Lung (tissue), 12 donors: ENCODE results near the gene MAN2A2. TPM values are rescaled to one million over a fixed set of nuclear protein-coding genes. Genes with fewer than 3 reads are reported as not detected.
A peak's percentile ranks its signal among the peaks of the same experiment; 100 is the strongest.

Source experiments
- ATAC-seq: fragments of 200-7000 bp; cut with Tn5 transposase; one replicate; pipeline ENCODE4 v1.9.1; 2020; ENCODE audit warnings: moderate number of reproducible peaks; ENCODE audit not compliant: insufficient read depth, low FRiP score
- DNase-seq, 3 donors: peaks; one replicate each; pipeline ENCODE4 v3.0.0-alpha.2; 2013 to 2017
- H3K27ac ChIP-seq, 2 donors: one replicate each; pipeline ENCODE4 v1.5.1; 2013; ENCODE audit warnings: mild to moderate bottlenecking in 2 of 2, moderate library complexity in 2 of 2, control low read depth in 1 of 2, inconsistent platforms in 1 of 2, low read depth in 1 of 2, low read length in 1 of 2
- H3K27me3 ChIP-seq, 3 donors: one replicate each; pipeline ENCODE4 v1.5.1; 2013; ENCODE audit warnings: low read length in 2 of 3; ENCODE audit not compliant: control insufficient read depth in 3 of 3, insufficient read depth in 3 of 3
- H3K36me3 ChIP-seq, 4 donors: one replicate each; pipeline ENCODE4 v1.5.1; 2013; ENCODE audit warnings: low read length in 4 of 4, mild to moderate bottlenecking in 1 of 4, moderate library complexity in 1 of 4; ENCODE audit not compliant: control insufficient read depth in 4 of 4, insufficient read depth in 4 of 4
- H3K4me1 ChIP-seq, 5 donors: one replicate each; pipeline ENCODE4 v1.5.1; 2013; ENCODE audit warnings: low read length in 5 of 5, mild to moderate bottlenecking in 2 of 5, moderate library complexity in 1 of 5; ENCODE audit not compliant: control insufficient read depth in 5 of 5, insufficient read depth in 5 of 5
- H3K4me3 ChIP-seq: one replicate; pipeline ENCODE4 v1.5.1; 2013; ENCODE audit warnings: mild to moderate bottlenecking, control low read depth, moderate library complexity
- H3K9ac ChIP-seq, 2 donors: one replicate each; pipeline ENCODE4 v1.5.1; 2013; ENCODE audit warnings: low read length in 2 of 2, control low read depth in 1 of 2; ENCODE audit not compliant: insufficient read depth in 1 of 2
- H3K9me3 ChIP-seq, 4 donors: one replicate each; pipeline ENCODE4 v1.5.1; 2013; ENCODE audit warnings: low read length in 3 of 4, mild to moderate bottlenecking in 1 of 4, moderate library complexity in 1 of 4; ENCODE audit not compliant: control insufficient read depth in 4 of 4, insufficient read depth in 3 of 4
- WGBS, 2 donors: extraction: QIAGEN DNeasy Blood & Tissue Kit; methylation state at CpG; one replicate each; pipeline ENCODE4 v1.1.7; 2013; 5-methylcytosine and 5-hydroxymethylcytosine counted together
- polyA plus RNA-seq, 2 donors: library from polyadenylated mRNA; stranded (reverse); fragments of 200-250 nt; gene quantifications; one replicate each; pipeline ENCODE4 v1.2.1, GENCODE V29; 2013
- total RNA-seq, 2 donors: library from RNA; depleted of rRNA in 1 of 2; stranded (reverse); fragments of >200 nt in 1 of 2; gene quantifications; one replicate each; pipeline ENCODE4 v1.2.1, GENCODE V29; 2014 to 2021
- TF ChIP-seq, protein P1 (sequence below): IDR thresholded peaks from 2 replicates; pipeline ENCODE4 v1.5.1; 2012; ENCODE audit warnings: mild to moderate bottlenecking; ENCODE audit errors: control extremely low read depth, extremely low read depth
- donor health status: control.
- donor health status: control.
- donor health status: Bipolar disorder and iron deficiency.
- donor health status: healthy.
- donor health status: DM: yes; HTN: yes; CAD: no.

The MAN2A2 gene
- total and polyA plus RNA-seq, 4 donors: 34.1 to 82.9 (median 60.1) TPM

DNA sequence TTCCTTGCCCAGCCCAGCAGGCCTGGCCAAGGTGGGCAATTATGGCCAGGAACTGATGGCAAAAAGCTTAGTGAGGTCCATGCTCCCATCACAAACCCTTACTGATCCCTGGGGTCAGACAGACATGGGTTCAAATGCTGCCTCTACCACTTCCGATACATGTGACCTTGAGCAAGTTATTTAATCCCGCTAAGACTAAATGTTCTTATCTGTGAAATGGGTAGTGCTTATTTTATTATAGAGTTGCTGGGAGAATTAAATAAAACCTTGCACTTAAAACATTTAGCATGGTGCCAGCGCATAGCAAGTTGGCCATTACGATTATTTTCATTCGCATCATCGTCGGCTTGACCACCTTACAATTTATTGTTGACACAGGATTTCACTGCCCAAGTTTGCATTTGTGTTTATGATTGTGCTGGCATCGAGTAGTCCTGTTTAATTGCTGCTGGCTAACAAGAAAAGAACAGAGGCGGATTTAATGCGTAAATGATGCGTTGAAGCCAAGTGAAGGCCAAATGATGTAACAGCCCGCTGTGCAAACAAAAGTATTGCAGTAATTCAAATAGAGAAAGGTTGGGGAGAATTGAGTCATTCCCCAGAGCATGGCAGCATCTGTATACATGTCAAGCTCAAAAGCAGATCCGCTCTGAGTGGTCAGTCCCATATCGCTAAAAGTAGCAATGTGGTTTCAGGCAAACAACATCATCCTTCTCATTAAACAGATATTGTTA lies 42.0 kb upstream of the MAN2A2 start:
- Histone ChIP-seq H3K9me3 (no peaks in the 10 kb centered on the region), H3K4me1 (peaks cover 0 to 10% (median 0%) of the 10 kb centered on the region in 5 donors), H3K27ac (no peak overlapping the region), H3K4me3 (no peak overlapping the region), H3K9ac (no peak overlapping the region), H3K36me3 (no peaks in the 10 kb centered on the region), H3K27me3 (no peaks in the 10 kb centered on the region)
- WGBS, 2 donors: 69 to 88% methylated on average over 14 of the region's 14 CpGs
- DNase-seq (no peak), ATAC-seq (no peak)
- TF ChIP-seq, protein P1, sequence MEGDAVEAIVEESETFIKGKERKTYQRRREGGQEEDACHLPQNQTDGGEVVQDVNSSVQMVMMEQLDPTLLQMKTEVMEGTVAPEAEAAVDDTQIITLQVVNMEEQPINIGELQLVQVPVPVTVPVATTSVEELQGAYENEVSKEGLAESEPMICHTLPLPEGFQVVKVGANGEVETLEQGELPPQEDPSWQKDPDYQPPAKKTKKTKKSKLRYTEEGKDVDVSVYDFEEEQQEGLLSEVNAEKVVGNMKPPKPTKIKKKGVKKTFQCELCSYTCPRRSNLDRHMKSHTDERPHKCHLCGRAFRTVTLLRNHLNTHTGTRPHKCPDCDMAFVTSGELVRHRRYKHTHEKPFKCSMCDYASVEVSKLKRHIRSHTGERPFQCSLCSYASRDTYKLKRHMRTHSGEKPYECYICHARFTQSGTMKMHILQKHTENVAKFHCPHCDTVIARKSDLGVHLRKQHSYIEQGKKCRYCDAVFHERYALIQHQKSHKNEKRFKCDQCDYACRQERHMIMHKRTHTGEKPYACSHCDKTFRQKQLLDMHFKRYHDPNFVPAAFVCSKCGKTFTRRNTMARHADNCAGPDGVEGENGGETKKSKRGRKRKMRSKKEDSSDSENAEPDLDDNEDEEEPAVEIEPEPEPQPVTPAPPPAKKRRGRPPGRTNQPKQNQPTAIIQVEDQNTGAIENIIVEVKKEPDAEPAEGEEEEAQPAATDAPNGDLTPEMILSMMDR: no peak

- TF ChIP-seq, protein P1: no peak
These were observed 40.6 kb upstream of the MAN2A2 start for GRCh38 chr15:90862487-90862886.

DNA sequence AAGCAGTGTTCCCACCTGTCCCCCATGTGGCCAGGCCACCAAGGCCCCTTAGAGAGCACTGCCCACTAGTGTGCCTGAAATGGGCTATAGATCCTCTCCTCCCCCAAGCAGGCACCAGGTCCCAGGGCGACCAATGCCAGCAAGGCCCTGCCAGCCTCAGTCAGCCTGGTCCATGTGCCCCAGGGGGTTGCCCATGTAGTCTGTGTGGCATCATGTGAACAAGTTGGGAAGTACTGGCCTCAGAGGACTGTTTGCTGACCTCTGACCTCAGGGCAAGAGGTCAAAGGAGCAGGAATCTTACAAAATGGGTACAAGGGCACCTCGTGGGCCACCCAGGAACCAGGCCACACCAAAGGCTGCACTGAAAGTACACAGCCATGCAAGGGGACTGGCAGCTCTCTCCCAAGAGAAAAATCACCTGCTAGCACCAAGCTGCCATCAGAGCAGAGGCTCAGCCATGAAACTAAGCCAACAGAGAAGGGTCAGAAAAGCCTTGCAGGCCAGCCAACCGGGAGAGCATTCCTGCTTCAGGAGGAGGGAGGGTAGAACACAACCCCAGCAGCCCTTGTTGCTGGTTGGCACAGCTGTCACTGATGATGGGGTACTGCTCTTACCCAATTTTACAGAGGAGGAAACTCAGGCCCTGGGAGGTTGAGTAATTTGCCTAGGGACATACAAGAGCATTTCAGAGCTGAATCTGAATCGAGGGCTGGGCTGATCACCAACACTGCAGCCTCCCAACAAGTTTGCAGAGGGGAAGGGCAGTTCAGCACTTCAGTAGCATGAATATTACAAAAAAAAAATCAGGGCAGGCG lies 39.9 kb upstream of the MAN2A2 start:
- no peak overlapping the region for H3K9ac ChIP-seq
- no peak overlapping the region for H3K4me3 ChIP-seq
- H3K4me1 ChIP-seq: peaks cover 0 to 11% (median 0%) of the 10 kb centered on the region in 5 donors
- no peak for DNase-seq
- WGBS, 2 donors: 37 to 58% methylated on average over 5 of the region's 5 CpGs
- TF ChIP-seq, protein P1: no peak
- H3K9me3 ChIP-seq: no peaks in the 10 kb centered on the region
- H3K27me3 ChIP-seq: no peaks in the 10 kb centered on the region
- no peaks in the 10 kb centered on the region for H3K36me3 ChIP-seq
- H3K27ac ChIP-seq: peak overlapping the region in 1 of 2 donors; percentile 73
- peak; percentile 43 for ATAC-seq

More at GRCh38 chr15:90862487-90862886, 40.6 kb upstream of the MAN2A2 start:
- Histone ChIP-seq H3K4me1 (peaks cover 0 to 10% (median 0%) of the 10 kb centered on the region in 5 donors), H3K9me3 (no peaks in the 10 kb centered on the region), H3K9ac (no peak overlapping the region), H3K36me3 (no peaks in the 10 kb centered on the region), H3K27me3 (no peaks in the 10 kb centered on the region), H3K4me3 (no peak overlapping the region), H3K27ac (no peak overlapping the region)
- 93 to 94% methylated on average over 6 of the region's 6 CpGs for WGBS, 2 donors
- ATAC-seq: no peak
- no peak for DNase-seq
